Calu3 (cell line): Measurements from ENCODE around the gene EFCAB14. TPM values are rescaled to one million over a fixed set of nuclear protein-coding genes. Genes with fewer than 3 reads are reported as not detected.

Experiments
- BruUV-seq: library from RNA; stranded (reverse); fragments of 400-500 nt; replicated peaks from 2 replicates; lab custom pipeline; 2021; lab: Mats Ljungman, UMichigan
- CTCF ChIA-PET: fragments of 300-600 bp; sonication (Branson Sonifier 250); formaldehyde crosslinking; loops from one replicate; lab custom pipeline; 2022; ENCODE audit warnings: antibody characterized with exemption; lab: Charles Lee
- DNase-seq: peaks from one replicate; pipeline ENCODE4 v3.0.0; 2022
- H3K27ac Mint-ChIP-seq: one replicate; pipeline ENCODE4 v1.8.0; 2022; ENCODE audit warnings: mixed read lengths; ENCODE audit not compliant: unreplicated experiment
- H3K27me3 Mint-ChIP-seq: one replicate; pipeline ENCODE4 v1.8.0; 2022; ENCODE audit warnings: mixed read lengths; ENCODE audit not compliant: unreplicated experiment
- H3K36me3 Mint-ChIP-seq: one replicate; pipeline ENCODE4 v1.8.0; 2022; ENCODE audit warnings: mild to moderate bottlenecking, moderate library complexity, mixed read lengths; ENCODE audit not compliant: insufficient read depth, unreplicated experiment
- H3K4me1 Mint-ChIP-seq: one replicate; pipeline ENCODE4 v1.8.0; 2022; ENCODE audit warnings: mild to moderate bottlenecking, low read depth, mixed read lengths; ENCODE audit not compliant: unreplicated experiment
- H3K4me3 Mint-ChIP-seq: one replicate; pipeline ENCODE4 v1.8.0; 2022; ENCODE audit warnings: mild to moderate bottlenecking, low read depth, moderate library complexity, mixed read lengths; ENCODE audit not compliant: unreplicated experiment
- H3K9me3 Mint-ChIP-seq: one replicate; pipeline ENCODE4 v1.8.0; 2022; ENCODE audit warnings: low read depth, mixed read lengths; ENCODE audit not compliant: unreplicated experiment
- CTCF ChIP-seq: fragments of 200-600 bp; IDR thresholded peaks from one replicate; pipeline ENCODE4 v1.8.0; 2022; ENCODE audit warnings: antibody characterized with exemption; ENCODE audit not compliant: unreplicated experiment
- intact Hi-C: fragments of 100-400 bp; cut with micrococcal nuclease; formaldehyde crosslinking; loops from one replicate; pipeline ENCODE4 v1.10.0; 2022; ENCODE audit not compliant: unreplicated experiment
- total RNA-seq: library from RNA; stranded (reverse); gene quantifications from 2 replicates; pipeline ENCODE4 v1.2.3, GENCODE V29; 2022

EFCAB14 gene
- total RNA-seq, 1 experiment from 2014 or later, result 108 TPM

GRCh38 chr1:46649764-46650163 is 69.2 kb downstream of the EFCAB14 start:
- Mint-ChIP-seq H3K27me3 (no peaks in the 10 kb centered on the region), H3K27ac (no peak overlapping the region), H3K4me3 (no peak overlapping the region), H3K9me3 (peaks cover 6% of the 10 kb centered on the region), H3K4me1 (no peaks in the 10 kb centered on the region), H3K36me3 (no peaks in the 10 kb centered on the region)
- CTCF ChIA-PET, result no interaction called here
- no peak for DNase-seq
- BruUV-seq, result no TSS peak
- intact Hi-C loops, result no loop called here
- TF ChIP-seq CTCF, result no peak

GRCh38 chr1:46647611-46648010 is 71.3 kb downstream of the EFCAB14 start:
- CTCF ChIA-PET, result no interaction called here
- no TSS peak for BruUV-seq
- Mint-ChIP-seq H3K27me3 (no peaks in the 10 kb centered on the region), H3K36me3 (no peaks in the 10 kb centered on the region), H3K27ac (no peak overlapping the region), H3K9me3 (peaks cover 4% of the 10 kb centered on the region), H3K4me3 (no peak overlapping the region), H3K4me1 (peaks cover 10% of the 10 kb centered on the region)
- intact Hi-C loops, result no loop called here
- no peak for DNase-seq
- TF ChIP-seq CTCF, result no peak

DNA sequence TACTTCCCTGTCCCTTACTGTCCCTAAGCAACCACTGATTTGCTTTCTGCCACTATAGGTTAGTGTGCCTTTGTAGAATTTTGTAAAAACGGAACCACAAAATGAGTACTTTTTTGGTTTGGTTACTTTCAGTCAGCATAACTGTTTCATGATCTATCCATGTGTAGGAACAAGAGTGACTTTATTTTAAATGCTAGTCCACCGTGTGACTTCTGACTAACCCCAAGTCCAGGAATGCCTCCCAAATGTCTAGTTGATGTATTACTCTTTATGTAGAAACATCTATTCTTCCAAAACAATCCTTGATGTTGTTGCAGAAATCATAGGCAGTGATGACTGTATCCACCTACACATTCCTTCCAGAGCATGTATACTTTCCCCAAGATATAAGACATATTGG is 72.1 kb downstream of the EFCAB14 start:
- H3K9me3 Mint-ChIP-seq, result peaks cover 4% of the 10 kb centered on the region
- H3K4me3 Mint-ChIP-seq, result no peak overlapping the region
- H3K36me3 Mint-ChIP-seq, result no peaks in the 10 kb centered on the region
- no peak overlapping the region for H3K27ac Mint-ChIP-seq
- no peaks in the 10 kb centered on the region for H3K27me3 Mint-ChIP-seq
- TF ChIP-seq CTCF, result no peak
- CTCF ChIA-PET, result no interaction called here
- intact Hi-C loops, result no loop called here
- DNase-seq, result no peak
- BruUV-seq, result no TSS peak
- H3K4me1 Mint-ChIP-seq, result peaks cover 10% of the 10 kb centered on the region

DNA sequence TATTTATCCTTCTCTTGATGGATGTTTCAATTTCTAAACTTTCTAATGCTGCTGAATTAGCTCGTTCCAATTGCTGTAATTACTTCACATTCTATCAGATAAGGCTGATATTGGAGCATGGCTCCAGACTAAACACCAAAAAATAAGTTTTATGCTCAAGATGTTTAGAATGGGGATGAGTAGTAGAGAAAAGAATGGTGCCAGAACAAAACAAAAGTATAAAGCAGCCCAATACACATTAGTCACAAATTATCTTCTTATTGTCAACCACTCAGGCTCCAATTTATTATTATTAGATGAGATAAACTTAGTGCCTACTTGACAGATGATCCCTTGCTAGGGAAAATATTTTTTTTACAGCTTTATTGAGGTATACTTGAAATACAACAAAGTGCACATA is 72.6 kb downstream of the EFCAB14 start:
- Mint-ChIP-seq H3K27ac (no peak overlapping the region), H3K4me1 (peaks cover 10% of the 10 kb centered on the region), H3K36me3 (no peaks in the 10 kb centered on the region), H3K9me3 (peaks cover 4% of the 10 kb centered on the region), H3K27me3 (no peaks in the 10 kb centered on the region), H3K4me3 (no peak overlapping the region)
- DNase-seq, result no peak
- intact Hi-C loops, result no loop called here
- TF ChIP-seq CTCF, result no peak
- CTCF ChIA-PET, result no interaction called here
- BruUV-seq, result no TSS peak
